Measurements from ENCODE around the gene INS.

GRCh38 chr11:2122222-2122906, 38.6 kb downstream of the INS start:
- TF ChIP-seq CTCF (IDR thresholded peaks at IDR 0.05) (no peak), ZFX (IDR thresholded peaks at IDR 0.05; ENCODE audit: borderline replicate concordance) (no peak)
